Medulla oblongata (tissue), 1 donor: ENCODE data around the gene LEMD1.

Experiments used
- DNase-seq: peaks from one replicate; pipeline ENCODE4 v3.0.0-alpha.2; 2015; ENCODE audit errors: extremely low spot score

The LEMD1 gene, protein sequence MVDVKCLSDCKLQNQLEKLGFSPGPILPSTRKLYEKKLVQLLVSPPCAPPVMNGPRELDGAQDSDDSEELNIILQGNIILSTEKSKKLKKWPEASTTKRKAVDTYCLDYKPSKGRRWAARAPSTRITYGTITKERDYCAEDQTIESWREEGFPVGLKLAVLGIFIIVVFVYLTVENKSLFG

GRCh38 chr1:205421798-205422197, at the start of gene LEMD1:
LEMD1 (minus strand) TSS chr1:205422056; CDS start chr1:205420536, 1,520 bp downstream.
- no peak for DNase-seq

DNA sequence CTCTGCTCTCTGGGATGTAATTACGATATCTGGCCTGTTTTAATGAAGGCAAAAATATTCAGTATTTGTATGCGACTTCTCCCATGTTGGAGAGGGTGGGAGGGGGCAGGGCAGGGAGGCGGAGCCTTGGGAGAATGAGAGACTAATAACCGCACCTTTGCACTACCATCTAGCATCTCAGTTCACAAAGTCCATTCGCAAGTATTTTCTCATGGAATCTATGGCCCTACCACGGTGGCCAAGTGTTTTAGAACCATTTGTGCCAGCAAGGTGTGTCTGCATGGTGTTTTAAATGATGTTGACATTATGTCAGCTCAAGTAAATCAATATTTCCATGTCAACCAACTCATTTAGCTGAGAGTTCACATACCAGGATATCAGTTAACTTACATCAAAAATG, 48.3 kb upstream of the LEMD1 start:
- DNase-seq, result no peak

- no peak for DNase-seq
These were observed 44.9 kb upstream of the LEMD1 start for GRCh38 chr1:205466595-205467220.

- DNase-seq, result no peak
These were observed 43.5 kb upstream of the LEMD1 start for GRCh38 chr1:205465392-205465791.

GRCh38 chr1:205458777-205459566, 37.1 kb upstream of the LEMD1 start:
- no peak for DNase-seq

- DNase-seq, result no peak
These were observed 35.3 kb upstream of the LEMD1 start for GRCh38 chr1:205456868-205457745.

DNA sequence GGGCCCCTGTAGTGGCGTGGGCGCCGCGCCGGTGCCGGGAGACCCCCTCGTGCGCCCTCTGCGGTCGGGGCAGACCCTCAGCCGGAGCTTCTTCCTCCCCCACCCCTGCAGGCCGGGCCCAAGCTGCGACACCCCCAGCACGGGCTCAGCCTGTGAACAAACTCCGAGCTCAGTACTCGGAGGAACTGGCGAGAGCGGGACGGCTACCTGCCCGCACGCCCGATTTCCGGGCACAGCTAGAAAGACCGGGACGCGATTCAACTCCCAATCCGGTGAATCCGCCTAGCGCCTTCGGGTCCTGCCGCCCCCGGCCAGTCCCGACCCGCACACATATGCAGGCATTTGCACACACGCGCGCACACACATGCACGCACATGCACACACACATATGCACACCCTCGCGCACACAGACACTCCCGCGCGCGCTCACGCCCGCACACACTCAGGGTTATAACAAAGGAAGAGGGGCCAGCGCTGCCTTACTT, 34.6 kb upstream of the LEMD1 start:
- DNase-seq, result no peak

DNA sequence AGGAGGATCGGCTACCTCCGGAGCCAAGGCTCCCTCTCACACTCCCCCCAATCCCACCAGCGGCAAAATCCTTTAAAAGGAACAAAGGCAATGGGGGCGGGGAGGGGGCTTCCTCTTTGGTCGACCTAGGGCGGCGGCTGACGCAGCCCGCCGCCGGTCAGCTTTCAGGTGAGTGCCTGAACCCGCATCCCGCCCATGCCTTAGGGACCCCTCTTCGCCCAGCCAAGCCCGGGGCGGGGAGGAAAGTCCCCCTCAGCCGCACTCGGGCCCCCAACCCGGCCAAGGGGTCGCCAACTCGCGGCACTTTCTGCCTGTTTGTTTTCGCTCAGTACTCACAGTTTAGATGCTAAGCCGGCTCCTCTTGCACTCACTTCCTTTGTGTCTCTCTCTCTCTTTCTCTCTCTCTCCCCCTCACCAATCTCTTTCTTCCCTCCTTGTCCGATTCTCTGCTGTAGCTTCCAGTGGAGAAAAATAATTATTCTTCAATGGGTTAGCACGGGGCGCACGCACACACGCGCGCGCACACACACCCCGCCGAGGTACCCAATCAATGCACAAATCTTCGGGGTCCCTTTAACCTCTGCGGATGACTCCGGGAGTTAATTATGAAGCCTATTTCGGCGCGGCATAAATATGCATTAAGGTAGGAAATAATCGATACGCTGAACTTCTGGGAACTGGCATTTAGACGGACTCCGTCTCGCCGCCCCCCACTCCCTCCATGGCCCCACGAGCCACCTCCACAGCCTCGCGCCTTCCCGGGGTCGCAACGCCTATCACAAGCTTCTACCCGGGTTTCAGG, 33.9 kb upstream of the LEMD1 start, which contains the start of gene BLACAT1:
BLACAT1 (minus strand) TSS at position 465 of the 802 bp plus-strand sequence.
- DNase-seq, result no peak

DNA sequence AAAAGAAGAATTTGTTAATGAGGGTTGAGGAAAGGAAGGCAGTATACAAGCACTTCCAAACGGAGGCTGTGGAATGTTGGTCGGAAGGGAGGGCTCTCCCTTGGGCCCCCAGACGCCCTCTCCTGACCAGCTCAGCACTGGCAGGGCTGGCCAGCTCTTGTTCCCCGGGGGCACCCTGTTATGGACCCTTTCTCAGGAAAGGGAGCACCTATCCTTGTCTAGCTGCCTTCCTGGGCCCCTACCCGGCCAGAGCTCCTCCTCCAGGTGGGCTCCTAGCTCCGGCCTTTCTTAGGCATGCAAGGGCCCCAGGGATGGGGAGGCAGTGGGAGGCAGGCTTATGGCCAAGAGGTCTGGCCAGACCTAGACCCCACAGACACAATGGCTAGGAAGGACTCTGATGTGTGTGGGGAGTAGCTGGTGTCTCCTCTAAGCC, 33.1 kb upstream of the LEMD1 start:
- DNase-seq, result no peak

DNA sequence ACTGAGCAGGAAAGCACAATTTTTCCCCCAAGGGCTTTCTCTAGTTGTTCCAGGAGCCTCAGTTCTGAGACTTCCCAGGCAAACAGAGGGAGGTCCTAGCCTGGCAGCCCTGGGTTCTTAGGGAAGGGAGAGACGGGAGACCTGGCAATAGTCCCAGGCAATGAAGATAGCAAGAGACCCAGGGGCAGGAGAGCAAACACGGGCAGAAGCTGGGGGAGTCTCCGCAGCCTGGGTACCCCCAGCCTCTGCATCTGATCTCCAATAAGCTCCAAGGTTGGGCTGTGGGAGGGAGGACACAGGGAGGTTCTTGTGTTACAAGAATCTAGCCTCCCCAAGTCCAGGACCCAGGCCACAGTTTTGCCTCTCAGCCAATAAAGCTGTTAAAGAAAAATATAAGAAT, 31.6 kb upstream of the LEMD1 start:
- no peak for DNase-seq

DNA sequence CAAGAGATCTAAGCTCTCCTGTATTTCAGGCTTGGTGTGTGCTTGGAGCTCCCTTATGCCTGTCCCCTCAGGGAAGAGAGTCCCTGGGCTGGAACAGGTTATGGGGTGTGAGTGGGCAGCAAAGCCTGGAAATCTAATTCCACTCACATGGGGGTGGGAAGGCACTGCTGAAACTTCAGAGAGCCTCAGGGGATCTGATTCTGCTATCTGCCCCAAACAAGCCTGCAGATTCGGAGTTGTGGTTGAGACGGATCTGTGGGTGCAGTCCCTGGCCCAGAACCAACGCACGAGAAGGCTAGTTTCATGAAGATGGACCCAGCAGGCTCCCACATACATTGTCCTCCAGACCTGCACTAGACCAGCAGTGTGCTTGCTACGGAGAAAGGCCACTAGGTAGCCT, 31.1 kb upstream of the LEMD1 start:
- no peak for DNase-seq

GRCh38 chr1:205452364-205452763, 30.5 kb upstream of the LEMD1 start:
- DNase-seq, result no peak

GRCh38 chr1:205451759-205452164, 29.9 kb upstream of the LEMD1 start:
- no peak for DNase-seq

DNA sequence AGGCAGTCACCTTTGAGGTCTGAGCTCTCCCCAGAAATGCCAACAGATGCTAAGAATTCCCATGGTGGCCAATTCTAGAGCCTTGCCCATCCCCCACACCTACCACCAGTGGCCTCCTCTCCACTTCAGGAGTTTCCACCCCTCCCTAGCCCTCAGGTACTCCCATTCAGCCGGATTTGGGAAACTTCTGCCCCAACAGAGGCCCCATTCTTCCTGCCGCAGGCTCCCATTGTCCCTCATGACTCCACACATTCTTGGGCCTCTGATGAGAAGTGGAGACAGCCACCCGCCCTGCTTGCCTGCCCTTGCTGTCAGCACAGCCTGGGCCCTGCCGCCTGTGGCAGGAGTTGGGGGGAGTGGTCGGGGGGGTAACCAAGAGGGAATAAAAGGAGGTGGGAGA, 29.3 kb upstream of the LEMD1 start:
- no peak for DNase-seq

DNA sequence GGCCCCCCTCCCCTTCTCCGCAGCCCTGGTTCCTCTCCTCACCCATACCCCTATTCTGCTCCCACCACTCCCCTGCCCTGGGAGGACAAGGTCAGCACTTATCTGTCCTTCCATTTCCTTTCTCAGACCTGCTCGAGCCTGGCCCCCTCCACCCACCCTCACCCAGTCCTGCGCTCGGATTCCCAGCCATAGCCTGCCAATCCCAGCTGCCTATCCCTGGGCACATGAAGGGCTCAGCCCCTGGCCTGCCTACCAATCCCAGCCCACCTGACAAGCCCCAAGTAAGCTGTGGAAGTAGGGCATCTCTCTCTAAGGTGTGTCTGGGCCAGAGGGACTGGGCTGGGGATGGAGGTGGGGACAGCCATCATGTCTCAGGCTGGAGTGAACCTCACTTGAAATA, 28.6 kb upstream of the LEMD1 start:
- no peak for DNase-seq

DNA sequence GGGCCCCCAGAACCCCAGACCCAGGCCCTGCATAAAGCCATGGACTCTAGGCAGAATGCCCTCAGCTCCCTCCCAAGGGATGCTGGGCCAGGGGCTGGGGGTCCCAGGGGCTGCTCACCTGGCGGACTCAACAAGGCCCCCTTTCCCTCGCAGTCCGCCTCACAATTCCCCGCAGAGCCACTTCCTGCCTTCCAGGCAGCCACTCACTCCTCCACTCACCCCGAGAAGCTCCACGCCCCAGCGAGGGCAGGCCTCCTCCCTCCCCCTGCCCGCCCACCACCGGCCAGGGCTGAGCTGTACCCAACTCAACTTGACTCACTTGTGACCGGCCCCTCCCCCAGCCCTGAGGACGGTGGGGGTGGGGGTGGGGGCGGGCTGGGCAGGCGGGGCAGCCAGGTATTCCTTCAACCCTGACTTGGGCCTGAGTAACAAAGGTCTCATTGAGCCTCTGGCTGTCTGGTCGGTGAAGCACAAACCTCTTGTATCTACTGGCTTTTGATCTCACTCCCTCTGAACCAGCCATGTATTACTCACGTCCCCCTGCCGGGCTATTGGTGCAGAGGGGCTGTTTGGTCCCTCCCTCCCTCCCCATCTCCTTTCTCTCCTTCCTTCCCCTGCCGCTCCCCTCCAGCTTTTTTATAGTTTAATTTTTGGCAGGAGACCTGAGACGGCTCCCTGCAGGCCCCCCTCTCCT, 28.0 kb upstream of the LEMD1 start:
- DNase-seq, result no peak

DNA sequence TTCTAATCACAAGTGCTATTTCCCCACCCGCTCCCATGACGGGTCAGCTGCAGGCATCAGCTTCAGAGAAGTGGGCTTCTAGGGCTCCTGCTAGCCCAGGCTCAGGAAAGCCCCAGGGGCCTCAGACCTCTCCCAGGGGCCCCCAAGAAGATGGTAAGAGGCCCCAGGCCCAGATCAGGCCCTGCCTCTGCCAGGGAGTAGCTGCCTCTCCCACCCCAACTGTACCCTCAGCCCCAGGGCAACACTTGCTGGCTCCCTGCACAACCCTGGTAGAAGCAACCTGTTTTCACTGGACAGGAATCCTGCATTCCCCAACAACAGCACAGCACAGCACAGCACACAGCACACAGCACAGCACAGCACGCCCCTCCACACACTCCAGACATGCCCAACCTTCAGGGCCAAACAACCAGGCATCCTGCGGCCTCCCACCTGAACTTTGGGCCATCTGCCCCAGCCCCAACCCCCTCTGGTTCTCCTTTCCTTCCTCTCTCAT, 27.4 kb upstream of the LEMD1 start:
- DNase-seq, result no peak

- no peak for DNase-seq
These were observed 26.8 kb upstream of the LEMD1 start for GRCh38 chr1:205448540-205449253.
